Thymus (tissue), 11 donors: Measurements from ENCODE around the gene EPHA4. TPM values are rescaled to one million over a fixed set of nuclear protein-coding genes. Genes with fewer than 3 reads are reported as not detected.
A peak's percentile ranks its signal among the peaks of the same experiment; 100 is the strongest.

Experiments
- DNase-seq, 9 donors: peaks; one replicate each; pipeline ENCODE4 v3.0.0-alpha.2; 2013; ENCODE audit warnings: low spot score in 9 of 9, low read depth in 6 of 9, missing footprints in 1 of 9
- H3K27ac ChIP-seq, 2 donors: one replicate each; pipeline ENCODE4 v1.5.1; 2013; ENCODE audit warnings: control low read depth in 1 of 2, low read depth in 1 of 2, low read length in 1 of 2, mild to moderate bottlenecking in 1 of 2, moderate library complexity in 1 of 2
- H3K27me3 ChIP-seq, 2 donors: one replicate each; pipeline ENCODE4 v1.5.1; 2013; ENCODE audit warnings: low read length in 1 of 2; ENCODE audit not compliant: control insufficient read depth in 2 of 2, insufficient read depth in 1 of 2
- H3K36me3 ChIP-seq, 2 donors: one replicate each; pipeline ENCODE4 v1.5.1; 2013; ENCODE audit warnings: low read length in 1 of 2, mild to moderate bottlenecking in 1 of 2, moderate library complexity in 1 of 2; ENCODE audit not compliant: control insufficient read depth in 2 of 2, insufficient read depth in 2 of 2
- H3K4me1 ChIP-seq, 2 donors: one replicate each; pipeline ENCODE4 v1.5.1; 2013; ENCODE audit warnings: low read length in 2 of 2; ENCODE audit not compliant: control insufficient read depth in 2 of 2, insufficient read depth in 2 of 2
- H3K4me3 ChIP-seq, 2 donors: one replicate each; pipeline ENCODE4 v1.5.1; 2013; ENCODE audit warnings: low read length in 2 of 2, control low read depth in 1 of 2, mild to moderate bottlenecking in 1 of 2
- H3K9me3 ChIP-seq, 2 donors: one replicate each; pipeline ENCODE4 v1.5.1; 2013; ENCODE audit warnings: low read length in 1 of 2, mild to moderate bottlenecking in 1 of 2; ENCODE audit not compliant: control insufficient read depth in 2 of 2, insufficient read depth in 1 of 2
- WGBS: extraction: QIAGEN DNeasy Blood & Tissue Kit; methylation state at CpG from one replicate; pipeline ENCODE4 v1.1.7; 2013; 5-methylcytosine and 5-hydroxymethylcytosine counted together
- polyA plus RNA-seq: library from polyadenylated mRNA; stranded (reverse); fragments of 200-250 nt; gene quantifications from one replicate; pipeline ENCODE4 v1.2.3, GENCODE V29; 2013
- total RNA-seq: library from RNA; stranded (reverse); fragments of 120-200 nt; gene quantifications from one replicate; pipeline ENCODE4 v1.2.4, GENCODE V29; 2013
- donor health status: healthy.

The EPHA4 gene
- total and polyA plus RNA-seq, 2 donors, result 7.8 to 9.0 TPM

GRCh38 chr2:221466744-221467143 lies 105.4 kb downstream of the EPHA4 start:
- DNase-seq, result no peak
- Histone ChIP-seq H3K4me1 (peaks cover 21 to 31% of the 10 kb centered on the region in 2 donors), H3K36me3 (no peaks in the 10 kb centered on the region), H3K9me3 (no peaks in the 10 kb centered on the region), H3K27me3 (no peaks in the 10 kb centered on the region), H3K4me3 (no peak overlapping the region), H3K27ac (no peak overlapping the region)
- WGBS, result 89% methylated on average over 5 of the region's 5 CpGs

- Histone ChIP-seq H3K36me3 (no peaks in the 10 kb centered on the region), H3K27ac (no peak overlapping the region), H3K9me3 (no peaks in the 10 kb centered on the region), H3K27me3 (no peaks in the 10 kb centered on the region), H3K4me3 (no peak overlapping the region), H3K4me1 (peaks cover 21 to 35% of the 10 kb centered on the region in 2 donors)
- WGBS, result 18% methylated on average over 11 of the region's 11 CpGs
- peak in 1 of 9 donors; percentile 44 for DNase-seq
These were observed 106.3 kb downstream of the EPHA4 start for GRCh38 chr2:221465776-221466175.

- no peak overlapping the region for H3K4me3 ChIP-seq
- no peak overlapping the region for H3K27ac ChIP-seq
- H3K4me1 ChIP-seq, result peaks cover 21 to 35% of the 10 kb centered on the region in 2 donors
- H3K9me3 ChIP-seq, result no peaks in the 10 kb centered on the region
- no peak for DNase-seq
- no peaks in the 10 kb centered on the region for H3K27me3 ChIP-seq
- no peaks in the 10 kb centered on the region for H3K36me3 ChIP-seq
- WGBS, result 97% methylated on average over 2 of the region's 2 CpGs
These were observed 107.1 kb downstream of the EPHA4 start for GRCh38 chr2:221464971-221465370.

DNA sequence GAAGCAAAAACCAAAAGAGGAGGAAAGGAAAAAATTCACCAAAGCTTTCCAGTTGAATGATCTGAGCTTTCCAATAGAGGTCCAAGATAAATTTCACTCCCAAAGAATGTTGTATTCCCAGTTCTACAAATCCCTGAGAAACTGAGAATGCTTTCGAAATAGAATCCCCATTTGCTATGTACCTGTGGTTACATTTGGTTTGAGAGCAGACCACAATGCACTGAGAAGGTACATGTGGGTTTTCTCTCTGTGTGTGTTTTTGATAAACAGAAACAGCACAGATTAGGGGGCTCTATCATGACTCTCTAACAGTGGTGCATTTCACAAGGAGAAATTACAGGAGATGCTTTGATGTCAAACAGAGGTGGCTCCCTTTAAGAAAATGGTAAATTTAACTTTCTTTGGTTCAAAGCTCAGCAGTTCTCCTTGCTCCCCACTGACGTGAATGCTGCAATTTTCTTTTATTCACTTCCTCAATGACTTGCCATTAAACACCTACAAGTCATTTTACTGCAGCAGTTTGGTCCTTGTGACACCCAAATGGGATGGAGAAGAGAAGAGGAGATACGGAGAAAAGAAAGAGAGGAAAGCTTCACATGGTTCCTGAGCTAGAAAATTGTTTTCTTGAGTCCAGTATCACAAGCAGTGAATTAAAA lies 108.7 kb downstream of the EPHA4 start:
- no peaks in the 10 kb centered on the region for H3K36me3 ChIP-seq
- H3K4me3 ChIP-seq, result no peak overlapping the region
- WGBS, result 25% methylated on average over 3 of the region's 3 CpGs
- H3K27ac ChIP-seq, result no peak overlapping the region
- no peaks in the 10 kb centered on the region for H3K9me3 ChIP-seq
- peak in 6 of 9 donors; percentile 28 to 74 (median 38) for DNase-seq
- H3K27me3 ChIP-seq, result no peaks in the 10 kb centered on the region
- peaks cover 21 to 35% of the 10 kb centered on the region in 2 donors for H3K4me1 ChIP-seq

GRCh38 chr2:221461901-221462300 lies 110.2 kb downstream of the EPHA4 start:
- no peak overlapping the region for H3K4me3 ChIP-seq
- peak overlapping the region in 1 of 2 donors; percentile 28 for H3K27ac ChIP-seq
- H3K4me1 ChIP-seq, result peaks cover 21 to 35% of the 10 kb centered on the region in 2 donors
- H3K9me3 ChIP-seq, result no peaks in the 10 kb centered on the region
- no peaks in the 10 kb centered on the region for H3K27me3 ChIP-seq
- no peaks in the 10 kb centered on the region for H3K36me3 ChIP-seq
- DNase-seq, result no peak
- 94% methylated on average over 1 of the region's 1 CpG for WGBS

DNA sequence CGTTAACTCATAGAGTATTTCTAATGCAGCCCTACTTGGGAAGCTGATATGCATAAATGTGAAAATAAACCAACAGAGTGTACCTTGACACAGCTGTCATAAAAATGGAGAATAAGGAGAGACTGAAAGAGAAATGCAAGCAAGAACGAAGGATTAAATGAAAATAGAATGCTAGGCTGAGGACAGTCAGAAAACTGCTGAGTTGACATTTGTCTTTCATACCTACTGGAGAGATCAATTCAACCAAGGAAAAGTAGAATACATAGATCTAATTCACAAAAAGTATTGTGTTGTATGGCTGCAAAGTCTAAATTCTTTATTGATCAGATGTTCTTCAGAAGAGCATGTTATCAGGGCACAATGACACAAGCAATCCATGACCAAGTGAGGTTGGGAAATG lies 112.0 kb downstream of the EPHA4 start:
- Histone ChIP-seq H3K27me3 (no peaks in the 10 kb centered on the region), H3K9me3 (no peaks in the 10 kb centered on the region), H3K4me3 (no peak overlapping the region), H3K27ac (no peak overlapping the region), H3K4me1 (peaks cover 11 to 33% of the 10 kb centered on the region in 2 donors), H3K36me3 (no peaks in the 10 kb centered on the region)
- WGBS, result 74% methylated on average over 2 of the region's 2 CpGs
- DNase-seq, result no peak

DNA sequence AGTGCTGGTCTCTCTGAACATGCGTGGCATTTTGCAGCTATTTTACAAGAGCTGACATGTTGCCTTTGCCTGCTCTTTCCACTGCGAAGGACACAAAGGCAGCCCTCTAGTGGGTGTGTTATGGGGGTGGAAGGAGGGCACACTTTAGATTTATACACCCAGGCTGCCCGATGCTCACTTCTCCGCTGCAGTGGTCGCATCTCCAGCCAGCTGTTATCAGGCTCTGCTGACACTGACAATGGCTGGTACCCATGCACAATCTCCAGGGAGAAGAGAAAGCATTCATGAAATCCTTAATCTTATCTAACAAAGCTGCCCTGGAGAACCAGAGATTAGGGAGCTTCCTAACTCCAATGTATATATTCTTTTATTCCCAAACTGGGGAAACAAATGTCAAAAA lies 113.5 kb downstream of the EPHA4 start:
- WGBS, result 98% methylated on average over 5 of the region's 5 CpGs
- Histone ChIP-seq H3K27ac (no peak overlapping the region), H3K27me3 (no peaks in the 10 kb centered on the region), H3K36me3 (no peaks in the 10 kb centered on the region), H3K9me3 (no peaks in the 10 kb centered on the region), H3K4me3 (no peak overlapping the region), H3K4me1 (peaks cover 7 to 27% of the 10 kb centered on the region in 2 donors)
- no peak for DNase-seq

- no peak for DNase-seq
- H3K4me3 ChIP-seq, result no peak overlapping the region
- H3K4me1 ChIP-seq, result peaks cover 0 to 9% of the 10 kb centered on the region in 2 donors
- WGBS, result 86% methylated on average over 6 of the region's 6 CpGs
- H3K9me3 ChIP-seq, result no peaks in the 10 kb centered on the region
- no peak overlapping the region for H3K27ac ChIP-seq
- no peaks in the 10 kb centered on the region for H3K27me3 ChIP-seq
- H3K36me3 ChIP-seq, result no peaks in the 10 kb centered on the region
These were observed 116.9 kb downstream of the EPHA4 start for GRCh38 chr2:221455214-221455613.

DNA sequence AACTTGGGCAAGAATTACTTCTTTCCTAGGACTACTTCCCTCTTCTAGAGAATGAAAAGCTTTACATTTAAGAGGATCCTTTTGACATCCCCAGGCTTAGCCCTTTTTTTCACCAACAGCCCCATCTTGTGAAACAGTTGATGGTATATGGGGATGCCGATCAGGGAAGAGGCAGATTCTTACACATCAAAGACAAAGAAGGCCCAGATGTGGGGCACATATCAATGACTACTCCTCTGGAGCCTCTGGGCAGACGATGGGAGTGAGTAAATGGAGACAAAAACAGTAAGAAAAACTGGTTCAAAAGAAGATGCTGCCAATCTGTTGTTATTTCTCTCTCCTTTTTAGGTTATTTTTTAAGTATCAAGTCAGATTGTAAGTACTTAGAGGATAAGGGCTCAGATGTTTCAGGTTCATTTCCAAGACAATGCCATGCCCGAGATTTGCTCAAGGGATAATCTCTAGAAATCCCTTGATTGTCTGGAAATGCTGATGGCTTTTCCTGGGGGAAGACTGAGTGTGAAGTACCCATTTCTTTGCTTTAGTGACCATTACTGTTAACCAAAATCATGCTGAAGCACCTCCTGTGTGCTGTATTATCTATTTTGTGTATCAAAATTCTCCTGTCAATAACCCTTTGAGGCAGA lies 117.5 kb downstream of the EPHA4 start:
- H3K27me3 ChIP-seq, result no peaks in the 10 kb centered on the region
- H3K9me3 ChIP-seq, result no peaks in the 10 kb centered on the region
- H3K27ac ChIP-seq, result no peak overlapping the region
- no peaks in the 10 kb centered on the region for H3K36me3 ChIP-seq
- H3K4me1 ChIP-seq, result peaks cover 0 to 9% of the 10 kb centered on the region in 2 donors
- no peak for DNase-seq
- WGBS, result 91% methylated on average over 3 of the region's 3 CpGs
- H3K4me3 ChIP-seq, result no peak overlapping the region
